WTC11 (cell line): ENCODE results near the gene EVI5L.

Source experiments
- AFF4 ChIP-seq: sonication (generic); formaldehyde crosslinking; IDR thresholded peaks from 2 replicates; pipeline ENCODE4 v1.8.1; 2023; ENCODE audit warnings: mild to moderate bottlenecking, missing genetic modification reagents, borderline replicate concordance
- CTCF ChIP-seq: fragments of 200-600 bp; IDR thresholded peaks from 2 replicates; pipeline ENCODE4 v1.8.0; 2022; ENCODE audit warnings: antibody characterized with exemption
- HMGXB4 ChIP-seq: sonication (generic); formaldehyde crosslinking; IDR thresholded peaks from 2 replicates; pipeline ENCODE4 v1.8.1; 2023; ENCODE audit warnings: mild to moderate bottlenecking, moderate library complexity, missing genetic modification reagents
- NFYB ChIP-seq: sonication (generic); formaldehyde crosslinking; conservative IDR thresholded peaks from 2 replicates; pipeline ENCODE4 v1.8.0; 2022; ENCODE audit warnings: low read depth, missing genetic modification reagents
- SOX15 ChIP-seq: fragments of 250-450 bp; sonication (Bioruptor Pico); IDR thresholded peaks from 2 replicates; pipeline ENCODE4 v1.9.0; 2021; ENCODE audit warnings: mild to moderate bottlenecking
- TEAD4 ChIP-seq: sonication (generic); formaldehyde crosslinking; IDR thresholded peaks from 2 replicates; pipeline ENCODE4 v1.8.0; 2022; ENCODE audit warnings: mild to moderate bottlenecking, missing genetic modification reagents
- ZNF512 ChIP-seq: sonication (generic); formaldehyde crosslinking; IDR thresholded peaks from 2 replicates; pipeline ENCODE4 v1.8.1; 2022; ENCODE audit warnings: missing genetic modification reagents, borderline replicate concordance

DNA sequence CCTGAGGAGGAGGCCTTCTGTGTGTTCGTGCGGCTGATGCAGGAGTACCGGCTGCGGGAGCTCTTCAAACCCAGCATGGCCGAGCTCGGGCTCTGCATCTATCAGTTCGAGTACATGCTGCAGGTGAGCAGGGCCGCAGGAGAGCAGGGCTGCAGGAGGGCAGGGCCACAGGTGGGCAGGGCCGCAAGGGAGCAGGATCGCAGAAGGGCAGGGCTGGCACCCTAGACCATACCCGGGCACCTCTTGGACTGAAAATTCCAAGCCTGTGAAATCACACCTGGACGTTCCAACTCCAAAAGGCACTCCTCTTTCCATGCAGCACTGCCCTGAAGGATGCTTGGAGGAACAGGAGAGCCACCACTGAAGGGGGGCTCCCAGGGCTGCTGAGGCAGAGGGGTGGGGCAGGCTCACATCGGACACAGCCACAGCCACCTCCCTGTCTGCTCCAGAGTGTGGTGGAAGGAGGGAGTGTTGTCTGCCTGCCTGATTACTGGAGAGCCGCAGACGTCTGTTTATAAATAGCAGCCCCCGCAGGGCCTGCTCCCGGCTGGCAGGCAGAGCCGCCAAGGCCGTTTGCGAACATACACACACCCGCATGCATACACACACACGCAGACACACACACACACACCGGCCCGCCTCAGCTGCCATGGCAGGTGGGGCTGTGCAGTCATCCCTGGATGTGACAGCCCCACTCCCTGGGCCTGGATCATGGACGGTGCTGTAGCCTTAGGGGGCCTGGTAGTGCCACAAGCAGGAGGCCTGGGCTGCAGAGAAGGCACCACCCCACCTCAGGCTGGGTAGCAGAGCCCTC is 20.2 kb downstream of the EVI5L start:
- no peak for TF ChIP-seq CTCF
- no peak for TF ChIP-seq SOX15 (CRISPR knock-in tag)
- no peak for TF ChIP-seq ZNF512 (CRISPR knock-in tag)
- no peak for TF ChIP-seq TEAD4 (CRISPR knock-in tag)
- no peak for TF ChIP-seq NFYB (CRISPR knock-in tag)
- no peak for TF ChIP-seq AFF4 (CRISPR knock-in tag)
- no peak for TF ChIP-seq HMGXB4 (CRISPR knock-in tag)
